Mammary epithelial cell (primary cell): ENCODE data around the gene CTSW.

Experiments
- CTCF ChIP-seq, 2 donors: IDR thresholded peaks in 1 of 2; conservative IDR thresholded peaks in 1 of 2; 2 replicates each; pipeline ENCODE4 v1.5.1; 2011 to 2012; ENCODE audit warnings: inconsistent platforms in 2 of 2, low read length in 2 of 2, mild to moderate bottlenecking in 2 of 2, control low read depth in 1 of 2, low read depth in 1 of 2; ENCODE audit not compliant: insufficient read depth in 1 of 2; ENCODE audit errors: extremely low read depth in 1 of 2
- EZH2 ChIP-seq: IDR thresholded peaks from 2 replicates; pipeline ENCODE4 v1.6.1; 2012; ENCODE audit warnings: low read length, inconsistent platforms, borderline replicate concordance

GRCh38 chr11:65851083-65851579 is 28.5 kb upstream of the CTSW start:
- TF ChIP-seq CTCF (conservative IDR thresholded peaks at IDR 0.05 in 1 of 2, IDR thresholded peaks at IDR 0.05 in 1 of 2; ENCODE audit: extremely low read depth in 1 of 2, insufficient read depth in 1 of 2, low read depth in 1 of 2, low read length in 2 of 2) = peak; percentile 51 to 61
- no peak for TF ChIP-seq EZH2
